GM19468 (cell line): ENCODE measurements around the gene CIP2A.

ENCODE experiments used
- ATAC-seq: cut with Tn5 transposase; IDR thresholded peaks from one replicate; pipeline ENCODE4 v1.9.1; 2021; ENCODE audit warnings: mild to moderate bottlenecking, moderate library complexity, moderate number of reproducible peaks; ENCODE audit not compliant: unreplicated experiment; ENCODE audit errors: extremely low read depth

The CIP2A gene

GRCh38 chr3:108513961-108514360, 75.3 kb downstream of the CIP2A start:
- ATAC-seq: no peak

GRCh38 chr3:108512671-108513070, 76.6 kb downstream of the CIP2A start:
- no peak for ATAC-seq

GRCh38 chr3:108511490-108511889, 77.7 kb downstream of the CIP2A start:
- no peak for ATAC-seq

- ATAC-seq: no peak
Measured at GRCh38 chr3:108511055-108511454, 78.2 kb downstream of the CIP2A start.

GRCh38 chr3:108510496-108510895, 78.7 kb downstream of the CIP2A start, which contains the start of gene MYH15:
TSS of gene MYH15 (minus strand) at chr3:108510596. CDS start at chr3:108510530, 66 bp downstream.
- ATAC-seq: no peak

GRCh38 chr3:108509871-108510270, 79.4 kb downstream of the CIP2A start:
- no peak for ATAC-seq

- ATAC-seq: no peak
Measured at GRCh38 chr3:108509263-108509662, 80.0 kb downstream of the CIP2A start.

GRCh38 chr3:108507902-108508301, 81.3 kb downstream of the CIP2A start:
- ATAC-seq: no peak

- ATAC-seq: no peak
Measured at GRCh38 chr3:108505811-108506210, 83.4 kb downstream of the CIP2A start.

- no peak for ATAC-seq
Measured at GRCh38 chr3:108503722-108504121, 85.5 kb downstream of the CIP2A start.

- no peak for ATAC-seq
Measured at GRCh38 chr3:108501535-108501934, 87.7 kb downstream of the CIP2A start.

GRCh38 chr3:108500728-108501127, 88.5 kb downstream of the CIP2A start:
- ATAC-seq: no peak
